Measurements from ENCODE around the gene DAPK1. TPM values are rescaled to one million over a fixed set of nuclear protein-coding genes. Genes with fewer than 3 reads are reported as not detected.

The DAPK1 gene
- total and polyA plus RNA-seq, 2 donors from 2014 or later, result 15.5 to 166 TPM

- intact Hi-C loops (cut with DNase I), result no loop called here
- Histone ChIP-seq H3K27me3 (ENCODE audit: control insufficient read depth, insufficient read depth, low read length) (no peaks in the 10 kb centered on the region), H3K36me3 (ENCODE audit: control insufficient read depth in 2 of 3, insufficient read depth in 3 of 3, low read length in 3 of 3) (peaks cover 0 to 4% (median 2%) of the 10 kb centered on the region in 3 donors), H3K4me1 (ENCODE audit: control insufficient read depth in 2 of 3, insufficient read depth in 2 of 3, low read depth in 1 of 3, low read length in 3 of 3) (peaks cover 0 to 21% (median 6%) of the 10 kb centered on the region in 3 donors), H3K27ac (ENCODE audit: low read depth in 2 of 2, low read length in 2 of 2) (no peak overlapping the region), H3K4me3 (ENCODE audit: low read length in 3 of 3) (peak overlapping the region in 2 of 3 donors; percentile 21 to 26), H3K9ac (ENCODE audit: low read length in 3 of 3) (no peak overlapping the region), H3K9me3 (ENCODE audit: control insufficient read depth in 2 of 3, insufficient read depth in 1 of 3, low read length in 3 of 3) (no peaks in the 10 kb centered on the region)
- no peak for FAIRE-seq
- no peak for TF ChIP-seq CTCF (IDR thresholded peaks at IDR 0.05; ENCODE audit: borderline replicate concordance, extremely low read depth, insufficient read depth)
- DNase-seq, result no peak
These were observed 115.8 kb downstream of the DAPK1 start for GRCh38 chr9:87613265-87614111.

GRCh38 chr9:87614397-87614796 is 116.7 kb downstream of the DAPK1 start:
- DNase-seq (no peak), FAIRE-seq (no peak)
- Histone ChIP-seq H3K27me3 (ENCODE audit: control insufficient read depth, insufficient read depth, low read length) (no peaks in the 10 kb centered on the region), H3K36me3 (ENCODE audit: control insufficient read depth in 2 of 3, insufficient read depth in 3 of 3, low read length in 3 of 3) (peaks cover 0 to 5% (median 4%) of the 10 kb centered on the region in 3 donors), H3K4me3 (ENCODE audit: low read length in 3 of 3) (no peak overlapping the region), H3K27ac (ENCODE audit: low read depth in 2 of 2, low read length in 2 of 2) (no peak overlapping the region), H3K9ac (ENCODE audit: low read length in 3 of 3) (no peak overlapping the region), H3K9me3 (ENCODE audit: control insufficient read depth in 2 of 3, insufficient read depth in 1 of 3, low read length in 3 of 3) (no peaks in the 10 kb centered on the region), H3K4me1 (ENCODE audit: control insufficient read depth in 2 of 3, insufficient read depth in 2 of 3, low read depth in 1 of 3, low read length in 3 of 3) (peaks cover 0 to 21% (median 6%) of the 10 kb centered on the region in 3 donors)
- no peak for TF ChIP-seq CTCF (IDR thresholded peaks at IDR 0.05; ENCODE audit: borderline replicate concordance, extremely low read depth, insufficient read depth)
- intact Hi-C loops (cut with DNase I), result no loop called here

- no peak for TF ChIP-seq CTCF (IDR thresholded peaks at IDR 0.05; ENCODE audit: borderline replicate concordance, extremely low read depth, insufficient read depth)
- Histone ChIP-seq H3K27me3 (ENCODE audit: control insufficient read depth, insufficient read depth, low read length) (no peaks in the 10 kb centered on the region), H3K36me3 (ENCODE audit: control insufficient read depth in 2 of 3, insufficient read depth in 3 of 3, low read length in 3 of 3) (peaks cover 0 to 4% (median 3%) of the 10 kb centered on the region in 3 donors), H3K4me1 (ENCODE audit: control insufficient read depth in 2 of 3, insufficient read depth in 2 of 3, low read depth in 1 of 3, low read length in 3 of 3) (peaks cover 0 to 21% (median 8%) of the 10 kb centered on the region in 3 donors), H3K27ac (ENCODE audit: low read depth in 2 of 2, low read length in 2 of 2) (no peak overlapping the region), H3K4me3 (ENCODE audit: low read length in 3 of 3) (no peak overlapping the region), H3K9me3 (ENCODE audit: control insufficient read depth in 2 of 3, insufficient read depth in 1 of 3, low read length in 3 of 3) (no peaks in the 10 kb centered on the region), H3K9ac (ENCODE audit: low read length in 3 of 3) (no peak overlapping the region)
- intact Hi-C loops (cut with DNase I), result no loop called here
- no peak for FAIRE-seq
- no peak for DNase-seq
These were observed 117.5 kb downstream of the DAPK1 start for GRCh38 chr9:87615136-87615535.
